ENCODE data around the gene IFNA8.
"Not testable (repeated sequence)": the region's sequence is repeated elsewhere in the genome, so short reads cannot be mapped to it uniquely, and the experiment has no call there.

DNA sequence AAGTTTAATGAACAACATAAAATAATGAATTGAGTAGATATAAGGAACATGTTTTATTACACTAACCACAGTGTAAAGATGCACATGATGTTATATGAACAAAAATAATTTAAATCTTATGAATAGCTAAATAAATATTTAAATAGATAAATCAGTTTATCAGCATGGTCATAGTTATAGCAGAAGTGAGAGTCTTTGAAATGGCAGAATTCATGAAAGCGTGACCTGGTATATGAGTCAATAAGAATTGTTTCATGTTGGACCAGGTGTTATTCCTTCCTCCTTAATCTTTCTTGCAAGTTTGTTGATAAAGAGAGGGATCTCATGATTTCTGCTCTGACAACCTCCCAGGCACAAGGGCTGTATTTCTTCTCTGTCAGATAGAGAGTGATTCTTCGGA, 41.7 kb upstream of the IFNA8 start:
- TF ChIP-seq EZH2 (IDR thresholded peaks at IDR 0.05; ENCODE audit: borderline replicate concordance, low read depth, low read length, poor library complexity, severe bottlenecking); CTCF (conservative IDR thresholded peaks at IDR 0.05; ENCODE audit: low read depth, low read length): not testable (repeated sequence)
